Pulmonary artery endothelial cell (primary cell): ENCODE data around the gene AKR1C2. TPM values are rescaled to one million over a fixed set of nuclear protein-coding genes. Genes with fewer than 3 reads are reported as not detected.
"Not testable (repeated sequence)": the region's sequence is repeated elsewhere in the genome, so short reads cannot be mapped to it uniquely, and the experiment has no call there.

Experiments used
- DNase-seq: peaks from one replicate; pipeline ENCODE4 v3.0.0-alpha.2; 2011; ENCODE audit warnings: low read depth, low spot score
- total RNA-seq: library from RNA; depleted of rRNA; stranded (reverse); fragments of >200 nt; gene quantifications from 2 replicates; pipeline ENCODE4 v1.2.3, GENCODE V29; 2014

AKR1C2 gene
- total RNA-seq, 1 donor from 2014 or later, result 4.0 TPM

GRCh38 chr10:5025461-5025881, 21.8 kb upstream of the AKR1C2 start:
- DNase-seq, result not testable (repeated sequence)

GRCh38 chr10:5023177-5023805, 19.6 kb upstream of the AKR1C2 start:
- DNase-seq, result no peak

DNA sequence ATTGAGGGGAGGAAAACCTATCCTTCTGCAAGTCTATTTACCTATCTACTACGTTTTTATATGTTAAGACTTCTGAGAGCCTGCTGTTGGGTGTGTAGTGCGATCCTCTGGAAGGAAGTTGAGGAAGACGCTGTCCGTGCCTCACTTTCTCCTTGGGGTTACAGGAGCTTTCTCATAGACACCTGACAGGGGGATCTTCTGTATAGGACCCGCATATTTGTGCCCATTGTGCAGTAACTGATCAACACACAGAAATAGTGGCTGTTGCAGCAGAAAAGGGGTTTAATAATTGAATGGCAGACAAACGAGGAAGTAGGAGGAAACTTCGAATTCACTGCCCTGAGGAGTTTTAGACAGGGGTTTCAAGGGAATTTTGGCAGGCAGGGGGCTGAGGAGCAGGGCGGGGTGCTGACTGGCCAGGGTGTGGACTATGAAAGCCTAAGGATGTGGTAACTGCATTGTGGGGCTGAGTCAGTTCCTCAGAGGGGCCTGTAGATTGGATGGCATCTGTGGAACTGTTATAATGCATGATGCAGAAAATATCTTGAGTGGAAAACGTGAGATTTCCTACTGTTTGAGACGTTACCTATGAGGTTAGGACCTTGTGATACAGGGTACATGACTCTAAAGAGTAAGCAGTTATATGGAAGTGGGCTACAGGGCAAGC, 18.1 kb upstream of the AKR1C2 start:
- not testable (repeated sequence) for DNase-seq

DNA sequence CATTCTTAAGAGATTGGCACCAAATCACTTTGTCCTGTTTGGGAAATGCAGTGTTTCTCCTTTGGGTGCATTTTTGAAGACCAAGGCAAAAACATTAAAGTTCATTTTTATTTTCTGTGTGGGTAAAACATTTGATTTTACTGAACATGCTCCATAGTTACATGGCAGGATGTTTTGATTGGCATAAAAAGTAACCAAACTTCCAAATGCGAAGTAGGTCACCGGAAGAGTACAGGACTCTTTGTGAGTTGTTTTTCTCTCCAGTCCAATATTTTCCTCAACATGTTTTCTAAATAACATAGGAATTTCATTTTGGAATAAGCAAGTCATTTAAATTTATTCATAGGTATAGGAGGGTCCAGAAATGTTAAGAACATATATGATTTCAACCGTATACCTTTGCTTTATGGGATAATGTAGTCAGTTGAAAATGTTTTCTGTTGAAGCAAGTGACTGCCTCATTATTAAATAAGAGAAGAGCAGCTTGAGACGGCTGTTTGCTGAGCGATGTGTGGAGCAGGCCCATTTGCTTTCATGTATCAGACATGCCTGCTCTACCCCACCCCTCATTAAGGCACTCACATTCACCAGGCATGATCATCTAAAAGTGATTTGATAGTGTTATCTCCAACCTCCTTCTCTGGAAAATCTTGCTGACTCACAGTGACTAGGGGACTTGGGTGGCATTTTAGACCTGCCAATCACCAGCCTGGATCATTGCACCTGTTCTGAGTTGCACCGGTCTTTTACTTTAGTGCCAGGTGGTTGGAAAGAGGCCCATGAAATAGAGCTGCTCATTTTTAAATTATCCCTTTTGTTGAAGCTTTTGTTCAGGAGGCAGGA, 16.3 kb upstream of the AKR1C2 start:
- DNase-seq, result not testable (repeated sequence)

DNA sequence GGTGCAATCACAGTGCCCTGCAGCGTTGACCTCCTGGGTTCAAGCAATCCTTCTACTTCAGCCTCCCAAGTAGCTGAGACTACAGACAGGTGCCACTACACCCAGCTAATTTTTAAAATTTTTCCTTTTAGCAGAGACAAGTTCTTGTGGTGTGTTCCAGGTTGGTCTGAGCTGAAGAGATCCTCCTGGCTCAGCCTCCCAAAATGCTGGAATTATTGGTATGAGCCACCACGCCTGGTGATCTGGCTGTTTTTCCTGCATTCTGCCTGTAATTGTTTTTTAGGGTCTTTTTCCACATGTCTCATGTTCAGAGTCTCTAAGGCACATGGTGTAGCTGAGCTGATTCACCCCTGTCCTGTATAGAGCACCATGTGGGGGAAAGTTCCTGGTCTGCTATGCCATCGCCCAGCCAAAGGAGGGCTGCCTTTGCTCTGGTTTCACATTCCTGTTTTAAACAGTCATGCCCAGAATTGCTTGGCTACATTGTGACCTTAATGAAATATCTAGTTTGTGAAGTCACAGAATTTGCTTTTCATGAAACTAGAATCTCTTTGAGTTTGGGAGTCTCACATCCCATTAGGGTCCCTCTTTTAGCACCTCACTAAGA, 15.1 kb upstream of the AKR1C2 start:
- DNase-seq, result not testable (repeated sequence)

GRCh38 chr10:5018134-5018533, 14.5 kb upstream of the AKR1C2 start:
- no peak for DNase-seq

DNA sequence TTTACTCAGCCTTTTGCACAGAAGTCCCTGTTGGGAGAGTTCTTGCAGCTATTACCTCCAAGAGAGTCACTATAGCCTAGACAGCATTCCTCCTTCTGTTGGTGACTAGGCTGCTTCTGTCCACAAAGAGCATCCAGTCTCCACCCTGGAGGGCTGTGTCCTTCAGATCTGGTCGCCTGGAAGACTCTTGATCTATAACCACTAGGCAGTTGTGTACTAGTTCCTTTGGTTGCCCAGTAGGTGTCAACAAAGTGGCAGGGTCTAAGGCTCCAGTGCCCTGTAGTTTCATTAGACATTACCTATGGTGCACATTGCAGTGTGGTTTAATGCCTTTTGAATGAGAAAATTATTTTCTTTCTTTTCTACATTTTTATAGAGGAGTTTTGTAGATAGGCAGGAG, 11.3 kb upstream of the AKR1C2 start:
- no peak for DNase-seq

DNA sequence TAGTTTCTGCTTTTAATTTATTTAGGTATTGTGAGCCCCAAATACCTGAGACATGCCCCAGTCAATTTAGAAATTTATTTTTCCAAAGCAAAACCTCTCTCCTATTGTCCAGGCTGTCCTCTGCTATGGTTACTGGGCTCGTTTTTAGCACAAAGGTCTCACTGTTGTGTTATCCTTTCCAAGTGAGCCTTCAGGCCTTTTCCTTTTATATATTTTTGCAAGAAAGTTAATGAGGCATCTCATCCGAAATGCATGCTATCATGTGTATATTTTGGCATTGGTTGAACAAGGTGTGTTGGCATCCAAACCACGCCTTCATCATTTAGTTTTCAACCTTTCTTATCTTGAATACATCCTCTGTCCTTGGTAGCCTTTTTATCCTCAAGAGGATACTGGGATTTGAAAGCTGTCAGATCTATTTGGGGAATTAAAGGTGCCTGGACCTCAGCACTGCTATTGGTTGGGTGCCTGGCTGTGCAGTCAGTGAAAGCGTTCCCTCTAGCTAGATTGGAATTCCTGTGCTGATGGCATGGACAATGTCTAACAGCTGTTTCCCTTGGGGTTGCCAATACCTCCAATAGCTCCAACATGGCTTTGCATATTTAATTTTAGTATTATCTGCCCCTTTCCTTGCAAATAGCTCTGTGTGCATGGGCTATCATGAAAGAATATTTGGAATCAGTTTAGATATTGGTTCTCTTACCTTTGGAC, 10.7 kb upstream of the AKR1C2 start:
- DNase-seq, result not testable (repeated sequence)

- DNase-seq, result no peak
These were observed 9.7 kb upstream of the AKR1C2 start for GRCh38 chr10:5013385-5013784.

GRCh38 chr10:5012595-5012994, 8.9 kb upstream of the AKR1C2 start:
- no peak for DNase-seq

GRCh38 chr10:5011392-5011791, 7.7 kb upstream of the AKR1C2 start:
- not testable (repeated sequence) for DNase-seq

DNA sequence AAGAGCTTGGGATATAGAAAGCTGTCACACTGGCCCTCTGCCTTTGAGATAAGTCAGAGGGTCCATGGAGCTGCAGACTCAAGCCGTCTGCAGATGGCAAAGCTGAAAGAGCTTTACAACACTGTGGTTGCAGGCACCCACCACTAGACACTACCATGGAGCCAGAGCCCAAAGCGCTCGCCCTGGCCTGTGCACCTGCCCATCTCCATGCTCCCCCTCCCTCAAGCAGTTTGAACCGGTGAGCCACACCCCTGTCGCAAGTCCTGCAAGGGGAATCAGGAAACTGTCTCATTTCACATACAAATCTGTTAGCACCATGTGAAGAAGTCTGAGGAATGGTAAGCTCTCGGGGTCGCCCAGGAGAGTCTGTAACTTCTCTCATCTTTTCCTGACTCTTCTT, 6.4 kb upstream of the AKR1C2 start:
- DNase-seq, result not testable (repeated sequence)

- not testable (repeated sequence) for DNase-seq
These were observed 5.3 kb upstream of the AKR1C2 start for GRCh38 chr10:5008857-5009548.

DNA sequence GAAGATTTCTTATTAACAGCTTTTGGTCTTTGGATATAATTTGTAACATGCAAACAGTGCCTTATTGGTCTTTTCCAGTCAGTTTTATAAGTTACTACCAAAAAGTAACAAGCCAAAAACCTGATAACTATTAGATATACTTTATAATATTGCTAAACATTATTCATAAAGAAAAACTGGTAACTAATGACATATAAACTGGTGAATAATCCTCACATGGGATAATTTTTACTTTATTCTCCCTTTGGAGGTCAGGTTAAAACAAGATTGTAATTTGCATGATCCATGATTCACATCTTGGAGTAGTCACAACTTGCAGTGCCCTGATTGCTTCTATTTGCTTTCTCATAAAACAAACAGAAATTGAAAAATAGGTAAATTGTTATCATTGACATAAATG, 844 bp upstream of the AKR1C2 start:
- not testable (repeated sequence) for DNase-seq

GRCh38 chr10:5004030-5004385, 351 bp upstream of the AKR1C2 start:
- not testable (repeated sequence) for DNase-seq

DNA sequence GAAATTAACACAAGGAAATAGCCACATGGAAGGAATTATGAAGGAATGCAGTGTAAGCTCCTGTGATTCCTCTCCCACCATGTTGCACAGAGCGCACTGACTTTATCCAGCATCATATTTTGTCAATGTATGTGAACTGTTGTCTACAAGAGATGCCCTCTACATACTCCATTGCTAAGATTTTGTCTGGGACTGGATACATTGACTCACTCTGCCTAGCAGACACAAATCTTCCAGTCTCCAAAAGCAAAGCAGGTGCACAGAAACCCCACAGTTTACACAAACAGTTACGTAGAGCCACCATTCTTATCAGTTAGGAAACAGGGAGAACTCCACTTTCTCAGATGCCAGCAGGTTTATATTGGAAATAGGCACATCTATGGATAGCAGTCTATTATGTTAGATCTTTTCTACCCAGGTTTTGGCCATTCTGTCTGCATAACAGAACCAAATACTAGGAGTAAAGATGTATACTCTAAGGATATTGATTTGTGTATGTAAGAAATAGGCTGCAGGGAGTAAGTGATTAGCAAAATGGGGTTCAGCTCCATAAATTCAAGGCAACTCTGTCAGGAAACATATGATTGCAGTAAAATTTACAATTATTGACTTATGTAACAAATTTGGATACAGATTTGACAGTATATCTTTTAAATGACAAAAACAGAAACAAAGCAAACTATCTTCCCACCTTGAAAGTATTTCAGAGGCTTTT, 1.5 kb downstream of the AKR1C2 start:
- no peak for DNase-seq

- no peak for DNase-seq
These were observed 5.0 kb downstream of the AKR1C2 start for GRCh38 chr10:4998671-4999070.

- DNase-seq, result not testable (repeated sequence)
These were observed 9.4 kb downstream of the AKR1C2 start for GRCh38 chr10:4994260-4994659.

- DNase-seq, result not testable (repeated sequence)
These were observed 11.1 kb downstream of the AKR1C2 start for GRCh38 chr10:4992564-4992963.

- DNase-seq, result not testable (repeated sequence)
These were observed 12.2 kb downstream of the AKR1C2 start for GRCh38 chr10:4991463-4991862.
